Umbilical cord (tissue), 2 donors: ENCODE results near the gene RCC2. TPM values are rescaled to one million over a fixed set of nuclear protein-coding genes. Genes with fewer than 3 reads are reported as not detected.

Experiments used
- DNase-seq: peaks from one replicate; pipeline ENCODE4 v3.0.0-alpha.2; 2015; ENCODE audit warnings: low spot score
- total RNA-seq: library from RNA; depleted of rRNA; stranded (reverse); fragments of >200 nt; gene quantifications from one replicate; pipeline ENCODE4 v1.2.3, GENCODE V29; 2014; ENCODE audit warnings: low replicate concordance; ENCODE audit not compliant: insufficient read depth

Gene RCC2
- total RNA-seq, 1 donor from 2014 or later = 17.1 TPM

DNA sequence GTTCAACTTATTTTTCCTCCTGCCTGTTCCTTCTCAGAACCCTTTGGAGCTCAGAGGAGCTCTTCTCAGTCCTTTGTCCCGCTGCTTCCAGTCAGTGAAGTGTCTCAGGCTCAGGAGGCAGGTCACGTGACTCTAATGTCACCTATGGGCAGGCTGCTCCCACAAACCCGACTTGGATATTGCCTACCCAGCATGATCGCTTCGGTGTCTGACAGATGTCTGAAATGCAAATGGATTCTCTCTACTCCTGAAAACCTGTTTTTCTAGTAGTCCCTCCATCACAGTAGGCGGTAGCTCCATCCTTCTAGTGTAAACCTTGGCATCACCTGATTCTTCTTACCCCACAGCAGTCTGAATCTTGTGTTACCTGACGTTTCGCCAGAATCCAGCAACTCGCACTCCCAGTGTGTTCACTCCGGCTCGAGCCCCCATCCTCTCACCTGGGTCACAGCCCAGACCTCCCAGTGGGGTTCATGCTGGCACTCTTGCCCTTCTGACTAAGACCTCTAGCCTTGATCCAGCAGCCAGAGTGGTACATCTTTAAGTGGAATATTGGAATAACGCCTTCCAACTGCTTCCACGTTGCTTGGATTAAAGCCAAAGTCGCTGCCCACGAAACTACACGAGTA lies 62.0 kb downstream of the RCC2 start:
- DNase-seq = no peak

- DNase-seq = no peak
Observed at GRCh38 chr1:17375651-17376050, 63.8 kb downstream of the RCC2 start.

GRCh38 chr1:17372955-17373354 lies 66.5 kb downstream of the RCC2 start:
- no peak for DNase-seq

GRCh38 chr1:17371896-17372295 lies 67.6 kb downstream of the RCC2 start, which contains the start of gene PADI6:
Gene PADI6 (plus strand): TSS chr1:17372196. CDS start chr1:17372246, 50 bp downstream.
- DNase-seq = no peak

DNA sequence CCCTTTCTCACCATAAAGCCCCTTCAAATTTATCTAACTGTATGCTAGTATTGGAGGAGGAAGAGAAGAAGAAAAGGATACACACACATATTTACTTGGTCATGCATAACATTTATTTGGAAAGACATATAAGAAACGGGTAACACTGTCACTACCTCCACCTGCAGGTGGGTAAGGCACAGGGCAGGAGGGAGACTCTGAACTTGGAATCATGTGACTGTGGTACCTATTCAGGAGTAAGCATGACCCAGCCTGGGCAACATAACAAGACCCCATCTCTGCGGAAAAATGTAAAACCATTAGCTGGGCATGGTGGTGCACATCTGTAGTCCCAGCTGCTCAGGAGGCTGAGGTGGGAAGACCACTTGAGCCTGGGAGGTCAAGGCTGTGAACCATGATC lies 68.9 kb downstream of the RCC2 start:
- no peak for DNase-seq

GRCh38 chr1:17369466-17369865 lies 70.0 kb downstream of the RCC2 start:
- DNase-seq = no peak

DNA sequence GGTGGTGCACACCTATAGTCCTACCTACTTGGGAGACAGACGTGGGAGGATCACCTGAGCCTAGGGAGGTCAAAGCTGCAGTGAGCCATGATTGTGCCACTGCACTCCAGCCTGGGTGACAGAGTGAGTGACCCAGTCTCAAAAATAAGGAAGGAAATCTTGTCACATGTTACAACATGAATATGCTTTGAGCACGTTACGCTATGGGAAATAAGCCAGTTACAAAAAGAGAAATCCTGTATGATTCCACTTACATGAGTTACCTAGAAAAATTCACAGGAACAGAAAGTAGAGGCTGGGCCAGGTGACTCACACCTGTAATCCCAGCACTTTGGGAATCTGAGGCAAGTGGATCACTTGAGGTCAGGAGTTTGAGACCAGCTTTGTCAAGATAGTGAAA lies 74.2 kb downstream of the RCC2 start:
- DNase-seq = no peak

DNA sequence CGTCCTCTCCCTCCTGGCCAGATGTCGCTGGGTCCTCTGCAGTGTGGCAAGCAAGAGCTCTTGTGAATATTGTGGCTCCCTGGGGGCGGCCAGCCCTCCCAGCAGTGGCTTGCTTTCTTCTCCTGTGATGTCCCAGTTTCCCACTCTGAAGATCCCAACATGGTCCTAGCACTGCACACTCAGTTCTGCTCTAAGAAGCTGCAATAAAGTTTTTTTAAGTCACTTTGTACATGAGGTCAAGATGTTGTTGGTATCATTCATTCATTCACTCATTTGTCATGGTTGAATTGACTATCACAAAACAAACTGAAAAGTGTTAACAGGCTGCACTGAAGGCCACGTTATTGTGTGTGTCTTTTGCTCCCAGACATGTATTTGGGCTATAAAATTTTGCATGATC lies 75.7 kb downstream of the RCC2 start:
- DNase-seq = no peak

- DNase-seq = no peak
Observed at GRCh38 chr1:17363351-17363750, 76.1 kb downstream of the RCC2 start.

DNA sequence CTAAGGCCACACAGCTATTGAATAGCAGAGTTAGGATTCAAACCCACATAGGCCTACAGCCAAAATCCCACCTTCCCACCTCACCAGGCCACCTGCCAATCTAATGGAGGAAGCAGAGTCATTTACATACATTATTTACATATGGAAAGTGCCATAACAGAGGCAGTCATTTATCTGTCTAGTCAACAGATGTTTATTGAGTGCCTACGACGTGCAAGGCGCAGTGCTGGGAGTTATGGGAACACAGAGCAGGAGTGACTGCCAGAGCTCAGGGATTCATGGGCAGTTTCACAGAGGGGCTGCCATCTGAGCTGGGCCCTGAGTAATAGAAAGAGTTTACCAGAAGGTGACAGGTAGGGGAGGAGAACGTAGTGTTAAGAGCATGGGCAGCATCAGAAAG lies 77.8 kb downstream of the RCC2 start:
- DNase-seq = no peak

- no peak for DNase-seq
Observed at GRCh38 chr1:17360272-17360956, 79.1 kb downstream of the RCC2 start.

GRCh38 chr1:17359808-17360207 lies 79.7 kb downstream of the RCC2 start:
- no peak for DNase-seq

- no peak for DNase-seq
Observed at GRCh38 chr1:17359031-17359430, 80.4 kb downstream of the RCC2 start.

GRCh38 chr1:17358557-17358956 lies 80.9 kb downstream of the RCC2 start:
- no peak for DNase-seq

Other genes starting within 250 kb of the RCC2 start
- 0.96 TPM for gene PADI1, start 234.5 kb downstream of the RCC2 start, total RNA-seq
- not detected for gene PADI3, start 190.6 kb downstream of the RCC2 start, total RNA-seq
- not detected for gene PADI4, start 131.5 kb downstream of the RCC2 start, total RNA-seq
- 0.72 TPM for gene PADI6, start 67.5 kb downstream of the RCC2 start, total RNA-seq
- 42.4 TPM for gene ARHGEF10L, start 100.0 kb upstream of the RCC2 start, total RNA-seq